ENCODE results near the gene SNRNP200. TPM values are rescaled to one million over a fixed set of nuclear protein-coding genes. Genes with fewer than 3 reads are reported as not detected.

SNRNP200 gene
- total RNA-seq, 1 donor from 2014 or later = 114 TPM

DNA sequence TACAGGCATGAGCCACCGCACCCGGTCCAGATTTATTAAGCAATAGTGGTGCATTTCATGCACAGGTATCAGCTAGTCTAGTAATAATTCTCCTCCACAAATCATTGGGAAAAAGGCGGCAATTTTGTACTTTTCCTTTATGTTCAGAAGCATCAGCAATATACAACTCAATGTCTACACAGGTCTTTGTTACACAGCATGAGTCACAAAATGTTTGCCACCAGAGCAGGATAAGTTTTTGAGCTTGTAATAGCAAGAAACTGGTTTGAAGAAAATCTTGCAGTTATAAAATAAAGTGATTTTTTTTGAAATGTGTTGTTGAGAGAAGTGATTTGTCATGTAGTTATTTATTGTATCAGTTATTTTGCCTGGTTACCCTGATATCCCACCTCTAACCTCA, 15.0 kb upstream of the SNRNP200 start:
- no peak overlapping the region for H3K4me3 Mint-ChIP-seq (ENCODE audit: unreplicated experiment)
- TF ChIP-seq, protein P1, sequence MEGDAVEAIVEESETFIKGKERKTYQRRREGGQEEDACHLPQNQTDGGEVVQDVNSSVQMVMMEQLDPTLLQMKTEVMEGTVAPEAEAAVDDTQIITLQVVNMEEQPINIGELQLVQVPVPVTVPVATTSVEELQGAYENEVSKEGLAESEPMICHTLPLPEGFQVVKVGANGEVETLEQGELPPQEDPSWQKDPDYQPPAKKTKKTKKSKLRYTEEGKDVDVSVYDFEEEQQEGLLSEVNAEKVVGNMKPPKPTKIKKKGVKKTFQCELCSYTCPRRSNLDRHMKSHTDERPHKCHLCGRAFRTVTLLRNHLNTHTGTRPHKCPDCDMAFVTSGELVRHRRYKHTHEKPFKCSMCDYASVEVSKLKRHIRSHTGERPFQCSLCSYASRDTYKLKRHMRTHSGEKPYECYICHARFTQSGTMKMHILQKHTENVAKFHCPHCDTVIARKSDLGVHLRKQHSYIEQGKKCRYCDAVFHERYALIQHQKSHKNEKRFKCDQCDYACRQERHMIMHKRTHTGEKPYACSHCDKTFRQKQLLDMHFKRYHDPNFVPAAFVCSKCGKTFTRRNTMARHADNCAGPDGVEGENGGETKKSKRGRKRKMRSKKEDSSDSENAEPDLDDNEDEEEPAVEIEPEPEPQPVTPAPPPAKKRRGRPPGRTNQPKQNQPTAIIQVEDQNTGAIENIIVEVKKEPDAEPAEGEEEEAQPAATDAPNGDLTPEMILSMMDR (IDR thresholded peaks at IDR 0.05) = no peak
- H3K27ac Mint-ChIP-seq (ENCODE audit: unreplicated experiment) = no peak overlapping the region
- peaks cover 32% of the 10 kb centered on the region for H3K27me3 Mint-ChIP-seq (ENCODE audit: unreplicated experiment)
- DNase-seq (ENCODE audit: extremely low spot score, unreplicated experiment) = no peak
- no peaks in the 10 kb centered on the region for H3K9me3 Mint-ChIP-seq (ENCODE audit: unreplicated experiment)
- H3K36me3 Mint-ChIP-seq (ENCODE audit: unreplicated experiment) = no peaks in the 10 kb centered on the region
- H3K4me1 Mint-ChIP-seq (ENCODE audit: unreplicated experiment) = peaks cover 23% of the 10 kb centered on the region

GRCh38 chr2:96319396-96319795, 14.1 kb upstream of the SNRNP200 start:
- H3K4me1 Mint-ChIP-seq (ENCODE audit: unreplicated experiment) = peaks cover 26% of the 10 kb centered on the region
- H3K9me3 Mint-ChIP-seq (ENCODE audit: unreplicated experiment) = no peaks in the 10 kb centered on the region
- no peak overlapping the region for H3K27ac Mint-ChIP-seq (ENCODE audit: unreplicated experiment)
- TF ChIP-seq, protein P1 (IDR thresholded peaks at IDR 0.05) = no peak
- H3K36me3 Mint-ChIP-seq (ENCODE audit: unreplicated experiment) = no peaks in the 10 kb centered on the region
- no peak overlapping the region for H3K4me3 Mint-ChIP-seq (ENCODE audit: unreplicated experiment)
- peaks cover 32% of the 10 kb centered on the region for H3K27me3 Mint-ChIP-seq (ENCODE audit: unreplicated experiment)
- no peak for DNase-seq (ENCODE audit: extremely low spot score, unreplicated experiment)

GRCh38 chr2:96318723-96319122, 13.4 kb upstream of the SNRNP200 start:
- TF ChIP-seq, protein P1 (IDR thresholded peaks at IDR 0.05) = no peak
- no peaks in the 10 kb centered on the region for H3K9me3 Mint-ChIP-seq (ENCODE audit: unreplicated experiment)
- H3K4me1 Mint-ChIP-seq (ENCODE audit: unreplicated experiment) = peaks cover 26% of the 10 kb centered on the region
- no peak for DNase-seq (ENCODE audit: extremely low spot score, unreplicated experiment)
- H3K27me3 Mint-ChIP-seq (ENCODE audit: unreplicated experiment) = peaks cover 26% of the 10 kb centered on the region
- H3K27ac Mint-ChIP-seq (ENCODE audit: unreplicated experiment) = no peak overlapping the region
- no peak overlapping the region for H3K4me3 Mint-ChIP-seq (ENCODE audit: unreplicated experiment)
- no peaks in the 10 kb centered on the region for H3K36me3 Mint-ChIP-seq (ENCODE audit: unreplicated experiment)

DNA sequence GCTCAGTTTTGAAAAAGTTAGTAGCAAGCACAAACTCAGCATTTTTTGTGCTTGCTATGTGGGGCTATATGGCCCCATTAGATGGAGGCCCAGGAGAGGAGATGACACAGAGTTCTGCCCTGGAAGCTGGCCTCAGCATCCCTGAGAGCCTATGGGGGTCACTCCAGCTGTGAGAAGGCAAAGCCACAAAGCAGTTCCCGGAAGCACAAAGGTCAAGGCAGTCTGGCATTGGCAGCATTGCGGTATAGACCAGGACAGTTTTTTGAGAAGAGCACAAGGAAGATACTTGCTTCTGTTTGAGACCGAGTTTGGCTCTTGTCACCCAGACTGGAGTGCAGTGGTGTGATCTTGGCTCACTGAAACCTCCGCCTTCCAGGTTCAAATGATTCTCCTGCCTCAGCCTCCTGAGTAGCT, 12.2 kb upstream of the SNRNP200 start:
- H3K4me3 Mint-ChIP-seq (ENCODE audit: unreplicated experiment) = no peak overlapping the region
- H3K36me3 Mint-ChIP-seq (ENCODE audit: unreplicated experiment) = no peaks in the 10 kb centered on the region
- TF ChIP-seq, protein P1 (IDR thresholded peaks at IDR 0.05) = no peak
- peaks cover 24% of the 10 kb centered on the region for H3K4me1 Mint-ChIP-seq (ENCODE audit: unreplicated experiment)
- no peak overlapping the region for H3K27ac Mint-ChIP-seq (ENCODE audit: unreplicated experiment)
- peaks cover 19% of the 10 kb centered on the region for H3K27me3 Mint-ChIP-seq (ENCODE audit: unreplicated experiment)
- DNase-seq (ENCODE audit: extremely low spot score, unreplicated experiment) = no peak
- no peaks in the 10 kb centered on the region for H3K9me3 Mint-ChIP-seq (ENCODE audit: unreplicated experiment)

- TF ChIP-seq, protein P1 (IDR thresholded peaks at IDR 0.05) = no peak
- no peak overlapping the region for H3K27ac Mint-ChIP-seq (ENCODE audit: unreplicated experiment)
- H3K4me3 Mint-ChIP-seq (ENCODE audit: unreplicated experiment) = no peak overlapping the region
- H3K36me3 Mint-ChIP-seq (ENCODE audit: unreplicated experiment) = no peaks in the 10 kb centered on the region
- H3K9me3 Mint-ChIP-seq (ENCODE audit: unreplicated experiment) = no peaks in the 10 kb centered on the region
- peaks cover 23% of the 10 kb centered on the region for H3K4me1 Mint-ChIP-seq (ENCODE audit: unreplicated experiment)
- no peak for DNase-seq (ENCODE audit: extremely low spot score, unreplicated experiment)
- peaks cover 17% of the 10 kb centered on the region for H3K27me3 Mint-ChIP-seq (ENCODE audit: unreplicated experiment)
These were observed 11.7 kb upstream of the SNRNP200 start for GRCh38 chr2:96316999-96317398.
